Nephron (organoid): ENCODE data around the gene GJB6.

Source experiments
- H3K27ac Mint-ChIP-seq, 3 experiments: 2 replicates each; pipeline ENCODE4 v1.8.0; 2020; ENCODE audit warnings: mixed read lengths in 3 of 3, mild to moderate bottlenecking in 2 of 3, moderate library complexity in 1 of 3
- H3K27me3 Mint-ChIP-seq: 2 replicates; pipeline ENCODE4 v1.8.0; 2021; ENCODE audit warnings: low read depth, mild to moderate bottlenecking, moderate library complexity, mixed read lengths
- H3K36me3 Mint-ChIP-seq: 2 replicates; pipeline ENCODE4 v1.8.0; 2020; ENCODE audit warnings: low read depth, mixed read lengths
- H3K4me1 Mint-ChIP-seq: 2 replicates; pipeline ENCODE4 v1.8.0; 2020; ENCODE audit warnings: mixed read lengths
- H3K4me3 Mint-ChIP-seq, 3 experiments: 2 replicates each; pipeline ENCODE4 v1.8.0; 2020; ENCODE audit warnings: mild to moderate bottlenecking in 3 of 3, mixed read lengths in 3 of 3, moderate library complexity in 2 of 3
- H3K9me3 Mint-ChIP-seq: 2 replicates; pipeline ENCODE4 v1.8.0; 2020; ENCODE audit warnings: mixed read lengths
- CTCF ChIP-seq, 3 experiments: fragments of 200-600 bp; sonication (generic); IDR thresholded peaks; one replicate each; pipeline ENCODE4 v1.5.0; 2021; ENCODE audit warnings: antibody characterized with exemption in 3 of 3; ENCODE audit not compliant: unreplicated experiment in 3 of 3

GJB6 gene

DNA sequence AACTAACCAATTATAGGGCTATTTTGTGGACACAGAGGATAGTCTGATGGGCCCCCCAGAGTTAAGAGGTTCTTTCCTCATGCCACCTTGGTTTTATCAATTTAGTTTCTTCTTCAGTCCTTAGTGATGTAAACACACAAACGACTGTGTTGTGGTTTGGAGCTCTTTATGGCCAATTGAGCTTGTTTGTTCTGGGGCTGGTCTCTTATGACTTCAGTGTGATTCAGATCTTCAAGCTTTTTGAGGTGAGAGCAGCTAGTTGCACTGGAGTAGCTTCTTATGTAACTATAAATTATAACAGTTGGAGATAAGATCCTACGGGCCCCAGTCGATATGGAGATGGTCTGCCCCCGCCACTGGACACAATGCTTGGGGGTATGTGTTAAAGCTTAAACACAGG, 22.0 kb upstream of the GJB6 start:
- Mint-ChIP-seq H3K4me1 (peaks cover 7% of the 10 kb centered on the region), H3K27ac (no peak overlapping the region), H3K9me3 (no peaks in the 10 kb centered on the region), H3K36me3 (no peaks in the 10 kb centered on the region), H3K27me3 (no peaks in the 10 kb centered on the region), H3K4me3 (no peak overlapping the region)
- TF ChIP-seq CTCF (IDR thresholded peaks at IDR 0.05; ENCODE audit: unreplicated experiment in 3 of 3) = no peak

DNA sequence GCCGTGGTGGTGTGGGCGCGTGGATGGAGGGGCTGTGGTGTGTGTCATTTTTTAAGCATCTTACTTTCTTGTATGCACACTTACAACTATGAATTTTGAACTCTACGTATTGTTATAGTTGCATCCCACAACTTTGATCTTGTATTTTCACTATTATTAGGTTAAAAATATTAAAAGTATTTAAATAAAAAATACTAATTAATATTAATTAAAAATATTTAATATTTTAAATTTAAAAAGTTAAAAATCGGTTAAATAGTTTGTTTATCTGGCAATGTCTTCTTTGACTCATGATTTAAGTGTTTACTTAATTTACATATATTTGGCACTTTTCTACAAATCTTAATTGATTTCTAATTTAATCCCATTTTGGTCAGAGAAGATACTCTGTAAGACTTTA, 17.8 kb upstream of the GJB6 start:
- H3K36me3 Mint-ChIP-seq = no peaks in the 10 kb centered on the region
- TF ChIP-seq CTCF (IDR thresholded peaks at IDR 0.05; ENCODE audit: unreplicated experiment in 3 of 3) = no peak
- H3K4me1 Mint-ChIP-seq = no peaks in the 10 kb centered on the region
- no peak overlapping the region for H3K4me3 Mint-ChIP-seq
- no peak overlapping the region for H3K27ac Mint-ChIP-seq
- peaks cover 3% of the 10 kb centered on the region for H3K27me3 Mint-ChIP-seq
- H3K9me3 Mint-ChIP-seq = no peaks in the 10 kb centered on the region

- H3K27me3 Mint-ChIP-seq = peaks cover 3% of the 10 kb centered on the region
- no peaks in the 10 kb centered on the region for H3K4me1 Mint-ChIP-seq
- H3K36me3 Mint-ChIP-seq = no peaks in the 10 kb centered on the region
- H3K4me3 Mint-ChIP-seq = no peak overlapping the region
- H3K9me3 Mint-ChIP-seq = peaks cover 9% of the 10 kb centered on the region
- no peak overlapping the region for H3K27ac Mint-ChIP-seq
- no peak for TF ChIP-seq CTCF (IDR thresholded peaks at IDR 0.05; ENCODE audit: unreplicated experiment in 3 of 3)
Observed at GRCh38 chr13:20247963-20248362, 15.8 kb upstream of the GJB6 start.

DNA sequence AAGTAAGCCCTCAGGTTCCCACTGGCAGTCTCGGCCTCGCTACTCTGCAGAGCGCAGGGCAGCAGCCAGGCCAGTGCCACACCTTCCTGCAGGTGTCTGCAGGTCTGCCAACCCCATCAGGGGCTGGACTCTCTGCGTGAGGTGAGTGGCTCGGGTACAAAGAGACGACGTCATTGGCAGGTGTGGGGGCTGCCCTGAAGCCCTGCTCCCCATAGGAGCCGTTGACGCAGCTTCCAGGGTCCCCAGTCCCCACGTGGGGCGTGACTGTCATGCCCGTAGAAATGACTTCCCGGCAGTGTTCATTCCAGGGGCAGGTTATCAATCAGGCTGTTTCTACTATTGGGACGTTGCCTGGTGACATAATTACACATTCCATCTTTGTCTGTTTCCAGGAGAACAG, 15.3 kb upstream of the GJB6 start:
- Mint-ChIP-seq H3K36me3 (no peaks in the 10 kb centered on the region), H3K27ac (no peak overlapping the region), H3K4me1 (no peaks in the 10 kb centered on the region), H3K27me3 (peaks cover 3% of the 10 kb centered on the region), H3K9me3 (peaks cover 13% of the 10 kb centered on the region), H3K4me3 (no peak overlapping the region)
- TF ChIP-seq CTCF (IDR thresholded peaks at IDR 0.05; ENCODE audit: unreplicated experiment in 3 of 3) = no peak

- Mint-ChIP-seq H3K4me3 (no peak overlapping the region), H3K9me3 (peaks cover 13% of the 10 kb centered on the region), H3K36me3 (no peaks in the 10 kb centered on the region), H3K27me3 (peaks cover 29% of the 10 kb centered on the region), H3K27ac (no peak overlapping the region), H3K4me1 (no peaks in the 10 kb centered on the region)
- TF ChIP-seq CTCF (IDR thresholded peaks at IDR 0.05; ENCODE audit: unreplicated experiment in 3 of 3) = no peak
Observed at GRCh38 chr13:20241593-20241992, 9.5 kb upstream of the GJB6 start.

- no peaks in the 10 kb centered on the region for H3K36me3 Mint-ChIP-seq
- peaks cover 42% of the 10 kb centered on the region for H3K27me3 Mint-ChIP-seq
- peaks cover 12% of the 10 kb centered on the region for H3K9me3 Mint-ChIP-seq
- H3K27ac Mint-ChIP-seq = no peak overlapping the region
- no peaks in the 10 kb centered on the region for H3K4me1 Mint-ChIP-seq
- H3K4me3 Mint-ChIP-seq = no peak overlapping the region
- TF ChIP-seq CTCF (IDR thresholded peaks at IDR 0.05; ENCODE audit: unreplicated experiment in 3 of 3) = no peak
Observed at GRCh38 chr13:20239748-20240147, 7.6 kb upstream of the GJB6 start.
